RPMI7951 (cell line): ENCODE measurements around the gene CLNS1A. TPM values are rescaled to one million over a fixed set of nuclear protein-coding genes. Genes with fewer than 3 reads are reported as not detected.

Experiments used
- total RNA-seq: library from RNA; depleted of rRNA; stranded (reverse); fragments of >200 nt; shearing (Covaris generic); gene quantifications from 2 replicates; pipeline ENCODE4 v1.2.3, GENCODE V29; 2014; rRNA removed

Gene CLNS1A
- total RNA-seq, 1 experiment from 2014 or later, result 192 TPM

Other genes starting within 250 kb of the CLNS1A start
- gene PAK1, start 163.7 kb downstream of the CLNS1A start, total RNA-seq, result 60.2 and 77.9 TPM in 2 replicates
- gene AQP11, start 47.8 kb downstream of the CLNS1A start, total RNA-seq, result 1.6 and 2.8 TPM in 2 replicates
- 13.1 and 16.1 TPM in 2 replicates for gene RSF1, start 182.9 kb upstream of the CLNS1A start, total RNA-seq
- gene AAMDC, start 183.3 kb upstream of the CLNS1A start, total RNA-seq, result 71.7 and 72.2 TPM in 2 replicates